GM18519 (cell line): ENCODE data around the gene FLNC.

ENCODE experiments used
- ATAC-seq: cut with Tn5 transposase; IDR thresholded peaks from one replicate; pipeline ENCODE4 v1.9.1; 2021; ENCODE audit warnings: mild to moderate bottlenecking, moderate library complexity; ENCODE audit not compliant: unreplicated experiment, low FRiP score

The FLNC gene

GRCh38 chr7:128830231-128831177 lies at the start of gene FLNC:
Gene FLNC (plus strand): TSS chr7:128830406. CDS start chr7:128830638, 232 bp downstream.
- no peak for ATAC-seq

GRCh38 chr7:128781126-128781525 lies 49.1 kb upstream of the FLNC start:
- ATAC-seq, result no peak

GRCh38 chr7:128781851-128782250 lies 48.4 kb upstream of the FLNC start:
- no peak for ATAC-seq

- no peak for ATAC-seq
Observed at GRCh38 chr7:128783143-128783861, 46.9 kb upstream of the FLNC start.

- ATAC-seq, result no peak
Observed at GRCh38 chr7:128785738-128786137, 44.5 kb upstream of the FLNC start.

- ATAC-seq, result no peak
Observed at GRCh38 chr7:128788446-128789412, 41.5 kb upstream of the FLNC start.

- no peak for ATAC-seq
Observed at GRCh38 chr7:128790315-128791041, 39.7 kb upstream of the FLNC start.

GRCh38 chr7:128791121-128791971 lies 38.9 kb upstream of the FLNC start, which contains the start of gene CCDC136:
Gene CCDC136 (plus strand): TSS chr7:128791968. CDS start chr7:128792412, 444 bp downstream.
- ATAC-seq, result peak; percentile 58

GRCh38 chr7:128791972-128792327 lies 38.3 kb upstream of the FLNC start:
- no peak for ATAC-seq

GRCh38 chr7:128792471-128793180 lies 37.6 kb upstream of the FLNC start:
- ATAC-seq, result no peak

- ATAC-seq, result no peak
Observed at GRCh38 chr7:128793181-128793547, 37.0 kb upstream of the FLNC start.

- ATAC-seq, result no peak
Observed at GRCh38 chr7:128794020-128794419, 36.2 kb upstream of the FLNC start.

- ATAC-seq, result no peak
Observed at GRCh38 chr7:128794436-128794835, 35.8 kb upstream of the FLNC start.

- no peak for ATAC-seq
Observed at GRCh38 chr7:128795129-128795528, 35.1 kb upstream of the FLNC start.

- no peak for ATAC-seq
Observed at GRCh38 chr7:128796327-128796726, 33.9 kb upstream of the FLNC start.

- ATAC-seq, result no peak
Observed at GRCh38 chr7:128799451-128799850, 30.8 kb upstream of the FLNC start.

GRCh38 chr7:128800567-128800966 lies 29.6 kb upstream of the FLNC start:
- no peak for ATAC-seq

- ATAC-seq, result no peak
Observed at GRCh38 chr7:128801003-128801402, 29.2 kb upstream of the FLNC start.
